WTC11 (cell line): ENCODE measurements around the gene ALDH3B1.

Source experiments
- MLX ChIP-seq: sonication (generic); formaldehyde crosslinking; IDR thresholded peaks from 2 replicates; pipeline ENCODE4 v1.8.1; 2023; ENCODE audit warnings: mild to moderate bottlenecking, missing genetic modification reagents, moderate library complexity
- ZNF317 ChIP-seq: sonication (generic); formaldehyde crosslinking; IDR thresholded peaks from 2 replicates; pipeline ENCODE4 v1.8.1; 2023; ENCODE audit warnings: low read depth, mild to moderate bottlenecking, moderate library complexity, missing genetic modification reagents, borderline replicate concordance
- TF ChIP-seq, protein P1 (sequence below): sonication (generic); formaldehyde crosslinking; IDR thresholded peaks from 2 replicates; pipeline ENCODE4 v1.8.0; 2023; ENCODE audit warnings: missing genetic modification reagents
- TF ChIP-seq, protein P2 (sequence below): fragments of 200-600 bp; IDR thresholded peaks from 2 replicates; pipeline ENCODE4 v1.8.0; 2022; ENCODE audit warnings: antibody characterized with exemption
- TF ChIP-seq, protein P3 (sequence below): sonication (generic); formaldehyde crosslinking; IDR thresholded peaks from 2 replicates; pipeline ENCODE4 v1.8.1; 2023; ENCODE audit warnings: mild to moderate bottlenecking, missing genetic modification reagents
- TF ChIP-seq, protein P4 (sequence below): sonication (generic); formaldehyde crosslinking; IDR thresholded peaks from 2 replicates; pipeline ENCODE4 v1.8.1; 2023; ENCODE audit warnings: mild to moderate bottlenecking, missing genetic modification reagents, borderline replicate concordance
- TF ChIP-seq, protein P5 (sequence below): sonication (generic); formaldehyde crosslinking; IDR thresholded peaks from 2 replicates; pipeline ENCODE4 v1.8.1; 2023; ENCODE audit warnings: mild to moderate bottlenecking, moderate library complexity, missing genetic modification reagents

GRCh38 chr11:68052137-68052873, 42.2 kb downstream of the ALDH3B1 start:
- TF ChIP-seq, protein P1, sequence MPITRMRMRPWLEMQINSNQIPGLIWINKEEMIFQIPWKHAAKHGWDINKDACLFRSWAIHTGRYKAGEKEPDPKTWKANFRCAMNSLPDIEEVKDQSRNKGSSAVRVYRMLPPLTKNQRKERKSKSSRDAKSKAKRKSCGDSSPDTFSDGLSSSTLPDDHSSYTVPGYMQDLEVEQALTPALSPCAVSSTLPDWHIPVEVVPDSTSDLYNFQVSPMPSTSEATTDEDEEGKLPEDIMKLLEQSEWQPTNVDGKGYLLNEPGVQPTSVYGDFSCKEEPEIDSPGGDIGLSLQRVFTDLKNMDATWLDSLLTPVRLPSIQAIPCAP (CRISPR knock-in tag) = no peak
- TF ChIP-seq ZNF317 (no peak), MLX (CRISPR knock-in tag) (no peak)
- TF ChIP-seq, protein P2, sequence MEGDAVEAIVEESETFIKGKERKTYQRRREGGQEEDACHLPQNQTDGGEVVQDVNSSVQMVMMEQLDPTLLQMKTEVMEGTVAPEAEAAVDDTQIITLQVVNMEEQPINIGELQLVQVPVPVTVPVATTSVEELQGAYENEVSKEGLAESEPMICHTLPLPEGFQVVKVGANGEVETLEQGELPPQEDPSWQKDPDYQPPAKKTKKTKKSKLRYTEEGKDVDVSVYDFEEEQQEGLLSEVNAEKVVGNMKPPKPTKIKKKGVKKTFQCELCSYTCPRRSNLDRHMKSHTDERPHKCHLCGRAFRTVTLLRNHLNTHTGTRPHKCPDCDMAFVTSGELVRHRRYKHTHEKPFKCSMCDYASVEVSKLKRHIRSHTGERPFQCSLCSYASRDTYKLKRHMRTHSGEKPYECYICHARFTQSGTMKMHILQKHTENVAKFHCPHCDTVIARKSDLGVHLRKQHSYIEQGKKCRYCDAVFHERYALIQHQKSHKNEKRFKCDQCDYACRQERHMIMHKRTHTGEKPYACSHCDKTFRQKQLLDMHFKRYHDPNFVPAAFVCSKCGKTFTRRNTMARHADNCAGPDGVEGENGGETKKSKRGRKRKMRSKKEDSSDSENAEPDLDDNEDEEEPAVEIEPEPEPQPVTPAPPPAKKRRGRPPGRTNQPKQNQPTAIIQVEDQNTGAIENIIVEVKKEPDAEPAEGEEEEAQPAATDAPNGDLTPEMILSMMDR = no peak
- TF ChIP-seq, protein P3, sequence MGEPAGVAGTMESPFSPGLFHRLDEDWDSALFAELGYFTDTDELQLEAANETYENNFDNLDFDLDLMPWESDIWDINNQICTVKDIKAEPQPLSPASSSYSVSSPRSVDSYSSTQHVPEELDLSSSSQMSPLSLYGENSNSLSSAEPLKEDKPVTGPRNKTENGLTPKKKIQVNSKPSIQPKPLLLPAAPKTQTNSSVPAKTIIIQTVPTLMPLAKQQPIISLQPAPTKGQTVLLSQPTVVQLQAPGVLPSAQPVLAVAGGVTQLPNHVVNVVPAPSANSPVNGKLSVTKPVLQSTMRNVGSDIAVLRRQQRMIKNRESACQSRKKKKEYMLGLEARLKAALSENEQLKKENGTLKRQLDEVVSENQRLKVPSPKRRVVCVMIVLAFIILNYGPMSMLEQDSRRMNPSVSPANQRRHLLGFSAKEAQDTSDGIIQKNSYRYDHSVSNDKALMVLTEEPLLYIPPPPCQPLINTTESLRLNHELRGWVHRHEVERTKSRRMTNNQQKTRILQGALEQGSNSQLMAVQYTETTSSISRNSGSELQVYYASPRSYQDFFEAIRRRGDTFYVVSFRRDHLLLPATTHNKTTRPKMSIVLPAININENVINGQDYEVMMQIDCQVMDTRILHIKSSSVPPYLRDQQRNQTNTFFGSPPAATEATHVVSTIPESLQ (CRISPR knock-in tag) = no peak
- TF ChIP-seq, protein P4, sequence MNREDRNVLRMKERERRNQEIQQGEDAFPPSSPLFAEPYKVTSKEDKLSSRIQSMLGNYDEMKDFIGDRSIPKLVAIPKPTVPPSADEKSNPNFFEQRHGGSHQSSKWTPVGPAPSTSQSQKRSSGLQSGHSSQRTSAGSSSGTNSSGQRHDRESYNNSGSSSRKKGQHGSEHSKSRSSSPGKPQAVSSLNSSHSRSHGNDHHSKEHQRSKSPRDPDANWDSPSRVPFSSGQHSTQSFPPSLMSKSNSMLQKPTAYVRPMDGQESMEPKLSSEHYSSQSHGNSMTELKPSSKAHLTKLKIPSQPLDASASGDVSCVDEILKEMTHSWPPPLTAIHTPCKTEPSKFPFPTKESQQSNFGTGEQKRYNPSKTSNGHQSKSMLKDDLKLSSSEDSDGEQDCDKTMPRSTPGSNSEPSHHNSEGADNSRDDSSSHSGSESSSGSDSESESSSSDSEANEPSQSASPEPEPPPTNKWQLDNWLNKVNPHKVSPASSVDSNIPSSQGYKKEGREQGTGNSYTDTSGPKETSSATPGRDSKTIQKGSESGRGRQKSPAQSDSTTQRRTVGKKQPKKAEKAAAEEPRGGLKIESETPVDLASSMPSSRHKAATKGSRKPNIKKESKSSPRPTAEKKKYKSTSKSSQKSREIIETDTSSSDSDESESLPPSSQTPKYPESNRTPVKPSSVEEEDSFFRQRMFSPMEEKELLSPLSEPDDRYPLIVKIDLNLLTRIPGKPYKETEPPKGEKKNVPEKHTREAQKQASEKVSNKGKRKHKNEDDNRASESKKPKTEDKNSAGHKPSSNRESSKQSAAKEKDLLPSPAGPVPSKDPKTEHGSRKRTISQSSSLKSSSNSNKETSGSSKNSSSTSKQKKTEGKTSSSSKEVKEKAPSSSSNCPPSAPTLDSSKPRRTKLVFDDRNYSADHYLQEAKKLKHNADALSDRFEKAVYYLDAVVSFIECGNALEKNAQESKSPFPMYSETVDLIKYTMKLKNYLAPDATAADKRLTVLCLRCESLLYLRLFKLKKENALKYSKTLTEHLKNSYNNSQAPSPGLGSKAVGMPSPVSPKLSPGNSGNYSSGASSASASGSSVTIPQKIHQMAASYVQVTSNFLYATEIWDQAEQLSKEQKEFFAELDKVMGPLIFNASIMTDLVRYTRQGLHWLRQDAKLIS (CRISPR knock-in tag) = no peak
- TF ChIP-seq, protein P5, sequence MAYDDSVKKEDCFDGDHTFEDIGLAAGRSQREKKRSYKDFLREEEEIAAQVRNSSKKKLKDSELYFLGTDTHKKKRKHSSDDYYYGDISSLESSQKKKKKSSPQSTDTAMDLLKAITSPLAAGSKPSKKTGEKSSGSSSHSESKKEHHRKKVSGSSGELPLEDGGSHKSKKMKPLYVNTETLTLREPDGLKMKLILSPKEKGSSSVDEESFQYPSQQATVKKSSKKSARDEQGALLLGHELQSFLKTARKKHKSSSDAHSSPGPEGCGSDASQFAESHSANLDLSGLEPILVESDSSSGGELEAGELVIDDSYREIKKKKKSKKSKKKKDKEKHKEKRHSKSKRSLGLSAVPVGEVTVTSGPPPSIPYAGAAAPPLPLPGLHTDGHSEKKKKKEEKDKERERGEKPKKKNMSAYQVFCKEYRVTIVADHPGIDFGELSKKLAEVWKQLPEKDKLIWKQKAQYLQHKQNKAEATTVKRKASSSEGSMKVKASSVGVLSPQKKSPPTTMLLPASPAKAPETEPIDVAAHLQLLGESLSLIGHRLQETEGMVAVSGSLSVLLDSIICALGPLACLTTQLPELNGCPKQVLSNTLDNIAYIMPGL (CRISPR knock-in tag) = no peak
